ENCODE data around the gene APBA1.

Gene APBA1

GRCh38 chr9:69486498-69486897 is 185.7 kb downstream of the APBA1 start:
- Histone ChIP-seq H2AFZ (ENCODE audit: low read depth, low read length) (no peak overlapping the region), H3K27me3 (ENCODE audit: insufficient read depth, low read length) (no peaks in the 10 kb centered on the region), H3K9me3 (ENCODE audit: low read length) (no peaks in the 10 kb centered on the region), H3K36me3 (ENCODE audit: insufficient read depth, low read length) (no peaks in the 10 kb centered on the region), H3K4me3 (ENCODE audit: low read length) (no peak overlapping the region), H3K4me1 (ENCODE audit: insufficient read depth, low read length) (no peaks in the 10 kb centered on the region)

- no peaks in the 10 kb centered on the region for H3K36me3 ChIP-seq (ENCODE audit: insufficient read depth, low read length)
- no peaks in the 10 kb centered on the region for H3K4me1 ChIP-seq (ENCODE audit: insufficient read depth, low read length)
- H3K4me3 ChIP-seq (ENCODE audit: low read length) = no peak overlapping the region
- H3K27me3 ChIP-seq (ENCODE audit: insufficient read depth, low read length) = no peaks in the 10 kb centered on the region
- H3K9me3 ChIP-seq (ENCODE audit: low read length) = no peaks in the 10 kb centered on the region
- H2AFZ ChIP-seq (ENCODE audit: low read depth, low read length) = no peak overlapping the region
These were observed 186.7 kb downstream of the APBA1 start for GRCh38 chr9:69485466-69485865.

GRCh38 chr9:69483886-69484422 is 188.2 kb downstream of the APBA1 start:
- Histone ChIP-seq H3K4me3 (ENCODE audit: low read length) (no peak overlapping the region), H2AFZ (ENCODE audit: low read depth, low read length) (no peak overlapping the region), H3K4me1 (ENCODE audit: insufficient read depth, low read length) (no peaks in the 10 kb centered on the region), H3K36me3 (ENCODE audit: insufficient read depth, low read length) (no peaks in the 10 kb centered on the region), H3K9me3 (ENCODE audit: low read length) (no peaks in the 10 kb centered on the region), H3K27me3 (ENCODE audit: insufficient read depth, low read length) (no peaks in the 10 kb centered on the region)

- H3K27me3 ChIP-seq (ENCODE audit: insufficient read depth, low read length) = no peaks in the 10 kb centered on the region
- H3K4me3 ChIP-seq (ENCODE audit: low read length) = no peak overlapping the region
- H2AFZ ChIP-seq (ENCODE audit: low read depth, low read length) = no peak overlapping the region
- no peaks in the 10 kb centered on the region for H3K36me3 ChIP-seq (ENCODE audit: insufficient read depth, low read length)
- no peaks in the 10 kb centered on the region for H3K9me3 ChIP-seq (ENCODE audit: low read length)
- peaks cover 5% of the 10 kb centered on the region for H3K4me1 ChIP-seq (ENCODE audit: insufficient read depth, low read length)
These were observed 195.4 kb downstream of the APBA1 start for GRCh38 chr9:69476797-69477196.

- Histone ChIP-seq H3K4me1 (ENCODE audit: insufficient read depth, low read length) (peaks cover 12% of the 10 kb centered on the region), H2AFZ (ENCODE audit: low read depth, low read length) (no peak overlapping the region), H3K27me3 (ENCODE audit: insufficient read depth, low read length) (no peaks in the 10 kb centered on the region), H3K9me3 (ENCODE audit: low read length) (no peaks in the 10 kb centered on the region), H3K4me3 (ENCODE audit: low read length) (no peak overlapping the region), H3K36me3 (ENCODE audit: insufficient read depth, low read length) (no peaks in the 10 kb centered on the region)
These were observed 196.2 kb downstream of the APBA1 start for GRCh38 chr9:69476016-69476415.

GRCh38 chr9:69474821-69475220 is 197.3 kb downstream of the APBA1 start:
- Histone ChIP-seq H3K27me3 (ENCODE audit: insufficient read depth, low read length) (no peaks in the 10 kb centered on the region), H3K4me1 (ENCODE audit: insufficient read depth, low read length) (peaks cover 16% of the 10 kb centered on the region), H3K36me3 (ENCODE audit: insufficient read depth, low read length) (no peaks in the 10 kb centered on the region), H2AFZ (ENCODE audit: low read depth, low read length) (no peak overlapping the region), H3K4me3 (ENCODE audit: low read length) (no peak overlapping the region), H3K9me3 (ENCODE audit: low read length) (no peaks in the 10 kb centered on the region)

GRCh38 chr9:69472101-69472620 is 200.0 kb downstream of the APBA1 start:
- no peak overlapping the region for H3K4me3 ChIP-seq (ENCODE audit: low read length)
- peaks cover 16% of the 10 kb centered on the region for H3K4me1 ChIP-seq (ENCODE audit: insufficient read depth, low read length)
- H3K27me3 ChIP-seq (ENCODE audit: insufficient read depth, low read length) = no peaks in the 10 kb centered on the region
- H3K9me3 ChIP-seq (ENCODE audit: low read length) = no peaks in the 10 kb centered on the region
- no peak overlapping the region for H2AFZ ChIP-seq (ENCODE audit: low read depth, low read length)
- no peaks in the 10 kb centered on the region for H3K36me3 ChIP-seq (ENCODE audit: insufficient read depth, low read length)

- no peak overlapping the region for H2AFZ ChIP-seq (ENCODE audit: low read depth, low read length)
- no peaks in the 10 kb centered on the region for H3K27me3 ChIP-seq (ENCODE audit: insufficient read depth, low read length)
- H3K9me3 ChIP-seq (ENCODE audit: low read length) = no peaks in the 10 kb centered on the region
- H3K36me3 ChIP-seq (ENCODE audit: insufficient read depth, low read length) = no peaks in the 10 kb centered on the region
- H3K4me1 ChIP-seq (ENCODE audit: insufficient read depth, low read length) = peaks cover 16% of the 10 kb centered on the region
- H3K4me3 ChIP-seq (ENCODE audit: low read length) = no peak overlapping the region
These were observed 200.7 kb downstream of the APBA1 start for GRCh38 chr9:69471433-69471832.

- Histone ChIP-seq H3K27me3 (ENCODE audit: insufficient read depth, low read length) (no peaks in the 10 kb centered on the region), H3K4me1 (ENCODE audit: insufficient read depth, low read length) (peaks cover 16% of the 10 kb centered on the region), H3K4me3 (ENCODE audit: low read length) (no peak overlapping the region), H3K9me3 (ENCODE audit: low read length) (no peaks in the 10 kb centered on the region), H3K36me3 (ENCODE audit: insufficient read depth, low read length) (no peaks in the 10 kb centered on the region), H2AFZ (ENCODE audit: low read depth, low read length) (no peak overlapping the region)
These were observed 201.8 kb downstream of the APBA1 start for GRCh38 chr9:69470186-69470977.

GRCh38 chr9:69469136-69469535 is 203.0 kb downstream of the APBA1 start:
- H3K4me3 ChIP-seq (ENCODE audit: low read length) = no peak overlapping the region
- H2AFZ ChIP-seq (ENCODE audit: low read depth, low read length) = no peak overlapping the region
- peaks cover 16% of the 10 kb centered on the region for H3K4me1 ChIP-seq (ENCODE audit: insufficient read depth, low read length)
- no peaks in the 10 kb centered on the region for H3K27me3 ChIP-seq (ENCODE audit: insufficient read depth, low read length)
- H3K9me3 ChIP-seq (ENCODE audit: low read length) = no peaks in the 10 kb centered on the region
- no peaks in the 10 kb centered on the region for H3K36me3 ChIP-seq (ENCODE audit: insufficient read depth, low read length)

- no peaks in the 10 kb centered on the region for H3K9me3 ChIP-seq (ENCODE audit: low read length)
- peaks cover 19% of the 10 kb centered on the region for H3K4me1 ChIP-seq (ENCODE audit: insufficient read depth, low read length)
- H3K27me3 ChIP-seq (ENCODE audit: insufficient read depth, low read length) = no peaks in the 10 kb centered on the region
- H3K36me3 ChIP-seq (ENCODE audit: insufficient read depth, low read length) = no peaks in the 10 kb centered on the region
- no peak overlapping the region for H2AFZ ChIP-seq (ENCODE audit: low read depth, low read length)
- H3K4me3 ChIP-seq (ENCODE audit: low read length) = no peak overlapping the region
These were observed 203.8 kb downstream of the APBA1 start for GRCh38 chr9:69468380-69468779.

- Histone ChIP-seq H3K4me3 (ENCODE audit: low read length) (no peak overlapping the region), H3K36me3 (ENCODE audit: insufficient read depth, low read length) (no peaks in the 10 kb centered on the region), H3K9me3 (ENCODE audit: low read length) (no peaks in the 10 kb centered on the region), H3K27me3 (ENCODE audit: insufficient read depth, low read length) (no peaks in the 10 kb centered on the region), H3K4me1 (ENCODE audit: insufficient read depth, low read length) (peaks cover 13% of the 10 kb centered on the region), H2AFZ (ENCODE audit: low read depth, low read length) (no peak overlapping the region)
These were observed 206.0 kb downstream of the APBA1 start for GRCh38 chr9:69466151-69466550.

- Histone ChIP-seq H3K36me3 (ENCODE audit: insufficient read depth, low read length) (no peaks in the 10 kb centered on the region), H3K4me1 (ENCODE audit: insufficient read depth, low read length) (peaks cover 7% of the 10 kb centered on the region), H3K9me3 (ENCODE audit: low read length) (no peaks in the 10 kb centered on the region), H3K27me3 (ENCODE audit: insufficient read depth, low read length) (no peaks in the 10 kb centered on the region), H3K4me3 (ENCODE audit: low read length) (no peak overlapping the region), H2AFZ (ENCODE audit: low read depth, low read length) (no peak overlapping the region)
These were observed 206.7 kb downstream of the APBA1 start for GRCh38 chr9:69465473-69465872.
